ENCODE data around the gene MAMDC2. TPM values are rescaled to one million over a fixed set of nuclear protein-coding genes. Genes with fewer than 3 reads are reported as not detected.
A peak's percentile ranks its signal among the peaks of the same experiment; 100 is the strongest.

MAMDC2 gene
- total and polyA plus RNA-seq, 12 donors: 0.83 to 15.7 (median 5.0) TPM

DNA sequence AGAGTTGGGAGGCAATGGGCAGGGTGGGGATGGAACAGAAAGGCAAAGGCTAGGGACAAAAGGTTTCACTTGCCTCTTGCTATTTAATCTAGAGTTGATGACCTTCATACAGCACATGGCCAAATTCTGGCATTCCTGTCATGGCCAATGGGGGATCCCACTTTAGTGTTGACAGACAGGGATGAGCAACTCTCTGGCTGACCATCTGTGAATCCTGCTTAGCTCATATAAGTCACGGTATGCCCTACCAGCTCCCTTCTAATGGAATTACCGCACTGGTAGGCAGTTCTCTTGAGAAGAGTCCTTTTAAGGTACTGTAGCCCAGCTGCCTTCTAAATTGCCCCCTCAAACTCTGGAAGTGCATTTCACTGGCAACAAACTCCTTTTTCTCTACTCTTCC is 76.1 kb downstream of the MAMDC2 start:
- H3K27ac ChIP-seq: no peak overlapping the region

DNA sequence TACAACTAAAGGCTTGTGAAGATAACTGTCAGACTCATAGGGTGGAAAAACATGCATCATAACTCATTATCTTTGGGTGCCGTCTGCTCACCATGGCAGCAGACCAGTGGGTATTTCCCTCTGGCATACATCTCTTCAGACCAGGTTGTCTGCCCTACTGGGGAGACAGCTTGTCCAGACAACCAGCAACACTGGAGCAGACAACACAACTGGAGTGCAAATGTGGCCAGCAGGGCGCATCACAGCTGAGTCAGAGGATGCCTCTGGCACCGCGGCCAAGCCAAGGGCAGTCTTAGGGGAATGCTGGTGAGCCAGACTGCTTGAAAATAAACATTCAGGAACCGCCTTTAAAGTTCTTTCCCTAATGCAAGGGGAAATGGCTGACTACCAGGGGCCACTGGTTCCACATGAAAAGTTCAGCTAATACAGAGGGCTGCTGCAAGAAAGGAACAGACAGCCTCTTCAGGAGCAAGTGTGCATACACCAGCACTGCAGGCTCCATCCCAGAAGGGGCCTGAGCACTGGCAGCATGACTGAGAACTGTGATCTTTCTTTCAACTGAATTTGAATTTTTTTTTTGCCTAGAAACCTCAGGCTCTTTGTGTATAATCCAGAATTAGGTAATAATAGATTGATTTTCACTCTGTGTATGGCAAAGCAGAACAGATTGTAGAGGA is 77.3 kb downstream of the MAMDC2 start:
- Histone ChIP-seq H3K4me1 (replicated peaks in 1 of 2) (peaks cover 0 to 4% of the 10 kb centered on the region in 2 donors), H3K9me3 (replicated peaks in 1 of 3) (no peaks in the 10 kb centered on the region), H3K4me3 (no peak overlapping the region), H3K36me3 (replicated peaks in 1 of 2) (no peaks in the 10 kb centered on the region), H3K27ac (peak overlapping the region in 1 of 5 donors; percentile 16), H3K27me3 (no peaks in the 10 kb centered on the region)
- peak; percentile 29 to 66 (median 54) for DNase-seq
- 44 to 65% (median 51%) methylated on average over 2 to 5 of the region's 5 CpGs for WGBS, 4 donors
- intact Hi-C loops (cut with DNase I): no loop called here
- no peak for TF ChIP-seq POLR2A (IDR thresholded peaks at IDR 0.05)
- TF ChIP-seq, protein P1, sequence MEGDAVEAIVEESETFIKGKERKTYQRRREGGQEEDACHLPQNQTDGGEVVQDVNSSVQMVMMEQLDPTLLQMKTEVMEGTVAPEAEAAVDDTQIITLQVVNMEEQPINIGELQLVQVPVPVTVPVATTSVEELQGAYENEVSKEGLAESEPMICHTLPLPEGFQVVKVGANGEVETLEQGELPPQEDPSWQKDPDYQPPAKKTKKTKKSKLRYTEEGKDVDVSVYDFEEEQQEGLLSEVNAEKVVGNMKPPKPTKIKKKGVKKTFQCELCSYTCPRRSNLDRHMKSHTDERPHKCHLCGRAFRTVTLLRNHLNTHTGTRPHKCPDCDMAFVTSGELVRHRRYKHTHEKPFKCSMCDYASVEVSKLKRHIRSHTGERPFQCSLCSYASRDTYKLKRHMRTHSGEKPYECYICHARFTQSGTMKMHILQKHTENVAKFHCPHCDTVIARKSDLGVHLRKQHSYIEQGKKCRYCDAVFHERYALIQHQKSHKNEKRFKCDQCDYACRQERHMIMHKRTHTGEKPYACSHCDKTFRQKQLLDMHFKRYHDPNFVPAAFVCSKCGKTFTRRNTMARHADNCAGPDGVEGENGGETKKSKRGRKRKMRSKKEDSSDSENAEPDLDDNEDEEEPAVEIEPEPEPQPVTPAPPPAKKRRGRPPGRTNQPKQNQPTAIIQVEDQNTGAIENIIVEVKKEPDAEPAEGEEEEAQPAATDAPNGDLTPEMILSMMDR (IDR thresholded peaks at IDR 0.05): peak in 2 of 6 experiments; percentile 14 to 27

More for the DNA sequence above, 76.1 kb downstream of the MAMDC2 start:
- no peaks in the 10 kb centered on the region for H3K27me3 ChIP-seq
- H3K36me3 ChIP-seq (replicated peaks in 1 of 2): no peaks in the 10 kb centered on the region
- WGBS, 4 donors: 89 to 100% (median 93%) methylated on average over 2 of the region's 2 CpGs
- no peaks in the 10 kb centered on the region for H3K9me3 ChIP-seq (replicated peaks in 1 of 3)
- TF ChIP-seq, protein P1 (IDR thresholded peaks at IDR 0.05): no peak
- TF ChIP-seq POLR2A (IDR thresholded peaks at IDR 0.05): no peak
- H3K4me1 ChIP-seq (replicated peaks in 1 of 2): peaks cover 0 to 4% of the 10 kb centered on the region in 2 donors
- H3K4me3 ChIP-seq: no peak overlapping the region
- intact Hi-C loops (cut with DNase I): no loop called here
- DNase-seq: no peak

DNA sequence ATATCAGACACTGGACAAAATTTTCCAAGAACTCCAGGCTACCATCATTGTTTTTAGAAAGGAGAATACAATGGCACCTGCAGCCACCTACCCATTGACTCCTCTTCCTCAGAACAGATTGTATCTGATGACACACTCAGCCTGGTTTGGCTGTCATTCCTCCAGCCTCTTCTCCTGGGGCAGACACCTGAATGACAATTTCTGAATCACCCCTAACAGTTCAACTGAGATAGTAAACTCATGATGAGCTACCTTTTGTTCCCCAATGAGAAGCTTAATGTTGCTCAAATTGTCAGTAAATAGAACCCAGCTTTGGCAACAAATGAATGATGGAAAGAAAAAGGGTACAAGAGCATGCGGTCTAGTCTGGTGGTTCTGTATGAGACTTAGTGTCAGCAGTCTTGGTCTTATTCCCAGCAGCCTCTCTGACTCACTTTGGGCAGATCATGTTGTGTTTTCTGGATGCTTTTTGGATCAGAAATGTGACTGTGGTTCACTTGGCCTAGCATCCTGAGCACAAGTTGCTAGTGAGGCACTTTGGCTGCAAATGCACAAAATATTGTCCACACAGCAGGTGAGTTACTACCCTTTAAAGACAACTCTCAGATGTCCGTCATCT is 78.3 kb downstream of the MAMDC2 start:
- 40 to 50% (median 43%) methylated on average over 2 of the region's 2 CpGs for WGBS, 4 donors
- intact Hi-C loops (cut with DNase I): no loop called here
- H3K27me3 ChIP-seq: no peaks in the 10 kb centered on the region
- TF ChIP-seq POLR2A (IDR thresholded peaks at IDR 0.05): no peak
- TF ChIP-seq, protein P1 (IDR thresholded peaks at IDR 0.05): no peak
- H3K4me3 ChIP-seq: no peak overlapping the region
- DNase-seq: no peak
- no peaks in the 10 kb centered on the region for H3K36me3 ChIP-seq (replicated peaks in 1 of 2)
- peaks cover 0 to 4% of the 10 kb centered on the region in 2 donors for H3K4me1 ChIP-seq (replicated peaks in 1 of 2)
- H3K9me3 ChIP-seq (replicated peaks in 1 of 3): no peaks in the 10 kb centered on the region
- H3K27ac ChIP-seq: no peak overlapping the region

DNA sequence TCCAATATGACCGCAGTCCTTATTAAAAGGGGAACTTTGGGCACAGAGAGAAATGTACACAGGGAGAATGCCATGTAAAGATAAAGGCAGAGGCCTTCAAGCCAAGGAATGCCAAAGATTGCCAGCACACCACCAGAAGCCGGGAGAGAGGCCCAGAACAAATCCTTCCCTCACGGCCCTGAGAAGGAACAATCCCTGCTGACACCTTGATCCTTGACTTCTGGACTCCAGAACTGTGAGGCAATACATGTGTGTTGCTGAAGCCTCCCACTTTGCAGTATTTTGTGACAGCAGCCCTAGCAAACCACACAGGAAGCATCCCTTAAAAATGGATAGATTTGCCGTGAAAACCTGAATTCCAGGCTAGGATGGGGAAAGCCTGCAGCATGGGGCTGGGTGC is 80.0 kb downstream of the MAMDC2 start:
- Histone ChIP-seq H3K4me3 (no peak overlapping the region), H3K27me3 (no peaks in the 10 kb centered on the region)

More for the DNA sequence above, 80.0 kb downstream of the MAMDC2 start:
- Histone ChIP-seq H3K27ac (no peak overlapping the region), H3K4me1 (replicated peaks in 1 of 2) (peaks cover 0 to 4% of the 10 kb centered on the region in 2 donors), H3K9me3 (replicated peaks in 1 of 3) (no peaks in the 10 kb centered on the region), H3K36me3 (replicated peaks in 1 of 2) (no peaks in the 10 kb centered on the region)
- no peak for DNase-seq
- TF ChIP-seq, protein P1 (IDR thresholded peaks at IDR 0.05): no peak
- TF ChIP-seq POLR2A (IDR thresholded peaks at IDR 0.05): no peak
- WGBS, 4 donors: 87 to 93% (median 92%) methylated on average over 3 to 4 of the region's 4 CpGs
- intact Hi-C loops (cut with DNase I): no loop called here

All from adrenal gland (tissue), 12 donors.